NCI-H2029 (cell line): Measurements from ENCODE around the gene STAT6.

Source experiments
- DNase-seq: peaks from one replicate; lab custom pipeline; 2025; lab: John Stamatoyannopoulos, UW

Gene STAT6

DNA sequence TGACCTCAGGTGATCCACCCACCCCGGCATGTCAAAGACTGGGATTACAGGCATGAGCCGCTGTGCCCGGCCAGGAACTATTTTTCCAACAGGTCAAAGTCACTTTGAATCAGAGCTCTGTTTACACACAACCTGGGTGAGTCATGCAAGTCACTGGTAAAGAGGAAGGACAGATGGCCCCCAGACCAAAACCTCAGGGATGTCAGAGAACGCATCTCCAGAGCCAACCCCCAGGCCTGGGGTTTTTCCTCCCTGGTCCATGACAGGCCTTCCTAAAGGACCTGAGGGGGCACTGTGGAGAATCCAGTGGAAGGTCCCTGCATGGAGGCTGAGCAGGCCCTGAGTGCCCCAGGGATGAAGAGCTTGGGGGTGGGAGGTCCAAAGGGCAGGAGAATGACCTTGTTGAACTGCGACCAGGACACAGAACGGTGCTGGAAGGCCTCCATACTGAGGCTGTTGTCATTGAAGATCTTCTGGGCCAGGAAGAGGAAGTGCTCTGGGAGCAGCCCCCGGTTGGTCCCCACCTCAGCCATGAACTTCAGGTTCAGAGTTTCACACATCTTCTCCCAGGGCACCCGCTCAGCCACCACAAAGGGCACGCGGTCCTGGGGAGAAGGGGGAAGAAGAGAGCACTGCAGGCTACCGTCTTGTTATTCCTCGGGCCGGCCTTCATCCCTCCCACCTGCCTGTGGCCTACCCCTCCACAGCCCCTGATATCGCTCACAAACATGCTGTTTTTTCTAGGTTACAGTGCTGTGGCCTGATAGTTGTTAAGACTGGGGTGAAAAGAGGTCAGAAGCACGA is 9.1 kb downstream of the STAT6 start:
- no peak for DNase-seq

DNA sequence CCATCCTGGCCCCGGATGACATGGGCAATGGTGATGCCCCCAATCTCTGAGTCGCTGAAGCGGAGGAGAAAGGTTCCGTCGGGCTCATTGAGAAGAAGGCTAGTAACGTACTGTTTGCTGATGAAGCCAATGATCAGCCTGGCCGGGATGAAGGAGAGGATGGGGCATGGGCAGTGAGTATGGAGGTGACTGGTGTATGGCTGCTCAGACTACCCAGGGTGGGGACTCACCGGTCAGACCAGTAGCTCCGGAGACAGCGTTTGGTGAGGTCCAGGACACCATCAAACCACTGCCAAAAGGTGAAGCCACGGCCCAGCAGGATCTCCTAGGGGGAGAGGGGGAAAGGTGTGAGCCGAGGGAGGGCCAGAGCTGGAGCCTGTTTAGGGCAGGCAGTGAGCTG is 11.4 kb downstream of the STAT6 start:
- no peak for DNase-seq

DNA sequence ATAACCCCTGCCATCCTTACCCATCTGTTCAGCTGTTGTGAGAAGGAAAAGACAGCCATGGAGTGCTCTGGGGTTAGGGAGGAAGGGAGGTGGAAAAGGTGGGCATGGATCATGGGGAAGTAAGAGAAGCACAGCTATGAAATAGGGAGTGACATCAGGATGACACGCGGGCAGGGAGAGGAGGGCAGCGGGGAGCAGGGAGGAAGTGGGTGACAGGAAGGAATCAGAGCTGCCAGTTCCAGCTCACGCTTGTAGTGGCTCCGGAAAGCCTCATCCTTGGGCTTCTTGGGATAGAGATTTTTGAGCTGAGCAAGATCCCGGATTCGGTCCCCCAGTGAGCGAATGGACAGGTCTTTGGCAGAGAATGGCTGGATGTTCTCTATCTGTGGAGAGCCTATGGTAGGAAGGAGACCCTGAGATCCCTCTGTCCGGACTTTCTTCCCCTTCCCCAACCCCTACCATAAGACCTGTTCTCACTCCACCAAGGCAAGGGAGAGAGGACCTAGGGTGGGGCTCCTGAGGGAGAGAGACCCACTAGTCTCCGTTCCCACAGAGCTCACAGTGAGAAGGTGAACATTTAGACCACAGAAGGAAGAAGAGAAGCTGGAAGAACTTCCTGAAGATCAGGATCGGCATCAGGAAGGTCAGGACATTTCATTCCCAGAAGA is 12.0 kb downstream of the STAT6 start:
- no peak for DNase-seq

DNA sequence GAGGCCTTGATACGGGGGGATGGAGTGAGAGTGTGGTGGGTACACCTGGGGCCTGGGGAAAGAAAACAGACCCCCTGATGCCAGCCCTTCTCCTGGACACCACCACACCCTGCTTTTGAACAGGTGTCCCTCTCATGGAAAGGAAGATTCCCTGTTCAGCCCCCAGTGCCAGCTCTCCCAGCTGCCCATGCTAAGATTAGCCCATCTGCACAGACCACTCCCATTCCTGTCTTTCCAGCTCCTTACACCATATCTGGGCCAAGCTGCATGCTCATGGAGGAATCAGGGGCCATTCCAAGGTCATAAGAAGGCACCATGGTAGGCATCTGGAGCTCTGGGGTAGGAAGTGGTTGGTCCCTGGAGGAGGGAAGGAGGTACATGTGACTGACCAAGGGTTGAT is 12.6 kb downstream of the STAT6 start:
- no peak for DNase-seq

DNA sequence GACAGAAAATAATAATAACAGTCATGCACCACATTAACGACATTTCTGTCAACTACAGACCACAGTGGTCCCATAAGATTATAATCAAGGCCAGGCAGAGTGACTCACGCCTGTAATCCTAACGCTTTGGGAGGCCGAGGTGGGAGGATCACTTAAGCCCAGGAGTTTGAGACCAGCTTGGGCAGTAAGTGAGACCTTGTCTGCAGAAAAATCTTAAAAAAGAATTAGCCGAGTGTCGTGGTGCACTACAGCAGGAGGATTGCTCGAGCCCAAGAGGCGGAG is 13.7 kb downstream of the STAT6 start:
- DNase-seq = no peak

DNA sequence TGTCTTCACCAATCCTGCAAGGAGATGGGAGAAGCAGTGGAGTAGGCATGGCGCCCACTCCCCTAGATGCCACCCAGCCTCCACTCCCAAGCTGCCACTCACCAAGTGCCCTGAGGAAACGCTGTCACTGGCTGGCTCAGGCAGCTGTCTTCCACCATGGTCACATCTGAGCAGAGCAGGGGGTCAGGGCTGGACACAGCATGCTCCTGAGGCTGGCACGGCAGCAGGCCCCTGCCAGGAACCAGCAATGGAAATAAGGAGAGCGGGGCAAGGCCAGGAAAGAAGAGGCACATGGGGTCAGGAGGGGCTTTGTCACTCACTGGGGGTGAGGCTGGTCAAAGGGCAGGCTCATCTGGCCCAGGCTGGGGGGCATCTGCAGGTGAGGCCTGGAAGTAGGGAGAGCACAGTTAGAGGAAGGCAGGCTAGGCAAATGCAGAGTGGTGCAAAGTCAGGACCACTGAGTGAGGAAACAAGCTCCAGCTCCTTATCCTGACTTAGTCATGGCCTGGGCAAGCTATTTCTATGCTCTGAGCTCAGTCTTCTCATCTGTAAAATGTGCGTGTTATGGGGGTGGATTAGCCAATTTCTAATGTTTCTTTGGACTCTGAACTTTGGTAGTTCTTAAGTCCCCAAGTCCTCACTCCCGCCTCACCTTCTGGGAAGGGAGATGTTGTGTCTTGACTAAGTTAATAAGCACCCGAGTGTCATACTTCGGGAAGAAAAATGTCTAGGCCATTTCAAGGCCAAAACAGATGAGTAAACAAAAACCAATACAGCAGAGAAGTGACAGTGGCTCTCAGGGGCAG is 14.2 kb downstream of the STAT6 start:
- DNase-seq = no peak

DNA sequence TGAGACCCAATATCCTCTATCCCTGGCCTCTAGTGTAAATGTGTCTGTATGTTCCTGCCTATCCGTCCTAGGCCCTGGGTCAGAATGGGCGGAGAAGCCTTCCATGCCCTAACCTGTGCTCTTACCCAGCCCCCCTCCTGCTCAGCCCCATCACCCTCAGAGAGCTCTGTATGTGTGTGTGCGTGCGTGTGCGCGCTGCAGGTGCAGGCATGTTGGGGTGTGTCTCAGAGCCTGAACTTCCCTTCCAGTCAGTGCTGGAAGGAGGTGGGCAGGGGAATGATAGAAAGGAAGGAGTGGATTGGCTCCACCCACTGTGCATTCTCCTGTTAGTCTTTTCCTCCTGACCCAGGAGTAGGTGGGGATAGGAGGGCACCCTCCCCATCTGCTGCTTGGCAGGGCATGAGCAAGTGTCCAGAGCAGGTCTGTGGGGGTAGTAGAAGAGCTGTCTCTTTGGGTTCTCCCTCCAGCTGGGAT is 15.0 kb downstream of the STAT6 start:
- DNase-seq = no peak

DNA sequence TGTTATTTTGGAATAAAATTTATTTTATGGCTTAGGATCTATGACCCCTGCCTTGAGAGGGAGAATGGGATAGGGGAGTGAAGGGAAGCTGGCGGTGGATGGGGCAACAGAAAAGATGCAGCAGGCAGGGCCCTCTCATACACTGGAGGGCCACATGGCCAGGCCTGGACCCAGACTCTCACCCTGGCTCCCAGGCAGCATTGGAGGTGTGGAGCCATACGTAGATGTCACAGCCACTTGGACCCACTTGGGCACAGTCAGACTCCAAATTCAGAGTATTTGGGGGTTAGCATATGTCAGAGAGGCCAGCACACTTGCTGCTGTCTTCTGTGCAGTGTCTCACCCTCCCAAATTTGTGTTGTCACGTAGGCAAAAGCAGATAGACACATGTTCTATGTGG is 15.7 kb downstream of the STAT6 start:
- no peak for DNase-seq

DNA sequence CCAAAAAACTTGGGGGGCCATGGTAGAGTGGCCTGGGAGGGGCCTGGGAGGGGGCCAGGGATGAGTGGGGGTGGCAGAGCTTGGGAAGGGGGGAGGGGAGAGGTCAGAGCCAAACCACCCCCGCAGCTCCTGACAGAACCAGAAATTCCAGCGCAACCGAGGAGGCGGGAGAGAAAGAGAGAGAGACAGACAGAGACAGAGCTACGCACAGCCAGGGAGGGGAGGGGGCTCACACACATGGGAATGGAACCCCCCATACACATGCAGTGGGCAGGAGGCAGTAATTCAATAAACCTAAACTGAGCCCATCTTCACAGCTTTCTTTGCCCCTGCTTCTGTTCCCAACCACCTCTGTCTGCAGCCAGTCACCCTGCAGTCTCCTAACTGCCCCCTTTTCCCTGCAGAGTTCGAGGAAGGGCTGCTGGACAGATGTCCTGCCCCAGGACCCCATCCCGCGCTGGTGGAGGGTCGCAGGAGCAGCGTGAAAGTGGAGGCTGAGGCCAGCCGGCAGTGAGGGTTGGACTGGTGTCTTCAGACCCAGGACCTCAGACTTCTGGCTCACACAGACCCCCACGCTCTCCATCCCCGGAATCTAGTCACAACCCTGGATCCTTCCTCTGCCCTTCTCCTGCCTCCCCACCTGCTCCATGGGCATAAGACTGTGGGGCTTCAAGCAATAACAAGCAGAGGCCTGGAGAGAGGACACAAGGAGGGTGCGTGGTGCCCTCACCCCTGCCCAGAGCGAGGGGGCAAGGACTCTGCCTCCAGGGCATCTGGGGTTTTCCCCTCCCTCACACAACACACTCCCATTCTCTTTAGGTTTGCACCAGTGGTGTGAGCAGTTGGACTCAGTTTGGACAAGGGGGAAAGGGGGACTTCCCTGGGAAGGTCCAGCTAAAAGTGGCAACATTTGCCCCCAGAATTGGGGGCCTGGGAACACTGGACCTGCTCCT is 16.7 kb downstream of the STAT6 start:
- DNase-seq = no peak

DNA sequence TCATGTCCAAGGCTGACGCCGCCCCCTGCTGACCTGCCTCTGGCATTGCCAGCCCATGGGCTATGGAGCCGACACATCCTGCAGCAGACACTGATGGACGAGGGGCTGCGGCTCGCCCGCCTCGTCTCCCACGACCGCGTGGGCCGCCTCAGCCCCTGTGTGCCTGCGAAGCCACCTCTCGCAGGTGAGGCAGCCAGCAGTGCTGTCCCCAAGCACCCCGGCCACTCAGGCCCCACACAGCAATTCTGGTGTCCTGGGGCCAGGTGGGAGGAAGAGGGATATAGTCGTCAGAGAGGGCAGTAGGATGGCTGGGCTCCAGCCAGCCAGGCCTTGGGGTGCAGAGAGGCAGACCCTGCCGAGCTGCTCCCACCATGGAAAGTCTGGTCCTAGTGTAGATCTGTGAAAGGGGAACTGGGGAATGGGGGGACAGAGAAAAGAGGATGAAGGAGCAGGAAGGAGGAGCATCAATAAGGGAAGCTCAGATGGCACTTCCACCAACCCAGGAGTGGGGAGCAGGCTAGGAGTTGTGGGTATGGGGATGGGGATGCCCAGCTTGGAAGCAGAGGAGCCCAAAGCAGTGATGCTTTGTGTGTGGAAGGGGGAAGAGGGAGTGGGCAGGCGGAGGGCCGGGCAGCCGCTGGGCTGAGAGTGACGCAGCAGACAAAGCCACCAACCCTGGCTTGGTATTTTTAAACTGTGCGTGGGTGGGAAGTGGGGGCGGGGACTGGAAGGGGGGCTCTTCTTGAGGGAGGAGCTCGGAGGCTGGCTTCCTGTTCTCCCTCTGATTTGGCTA is 17.6 kb downstream of the STAT6 start:
- no peak for DNase-seq

DNA sequence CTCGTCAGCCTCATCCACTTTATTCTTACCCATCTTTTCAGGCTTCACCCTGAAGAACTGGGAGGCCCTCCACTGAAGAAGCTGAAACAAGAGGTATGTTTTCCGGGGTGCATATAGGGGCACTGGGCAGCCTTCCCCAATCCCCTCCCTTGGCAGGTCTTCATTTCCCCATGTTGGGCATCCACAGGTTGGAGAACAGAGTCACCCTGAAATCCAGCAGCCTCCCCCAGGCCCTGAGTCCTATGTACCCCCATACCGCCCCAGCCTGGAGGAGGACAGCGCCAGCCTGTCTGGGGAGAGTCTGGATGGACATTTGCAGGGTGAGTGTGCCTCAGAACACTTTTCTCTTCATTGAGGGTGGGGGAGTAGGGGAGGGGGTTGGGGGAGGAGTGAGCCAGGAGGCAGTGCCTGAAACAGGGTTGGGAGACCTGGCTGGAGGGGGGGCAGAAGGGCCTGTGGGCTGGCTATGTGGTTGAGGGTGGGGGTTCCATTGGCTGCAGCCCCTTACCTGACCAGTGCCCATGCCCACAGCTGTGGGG is 18.2 kb downstream of the STAT6 start:
- no peak for DNase-seq

DNA sequence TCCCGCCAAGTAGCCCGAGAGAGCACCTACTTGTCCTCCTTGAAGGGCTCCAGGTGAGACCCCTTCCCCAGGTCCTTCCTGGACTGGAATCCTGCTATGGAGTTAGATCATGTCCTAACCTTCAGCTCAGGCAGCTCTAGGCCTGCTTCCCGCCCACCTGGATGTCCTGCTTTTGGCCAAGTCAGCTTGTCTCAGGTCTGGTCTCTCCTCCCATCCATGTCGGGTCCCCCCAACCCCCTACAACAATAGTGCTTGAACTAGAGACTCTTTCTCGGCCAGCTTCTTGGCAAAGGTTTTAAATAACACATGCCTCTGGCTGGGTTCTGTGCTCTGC is 18.7 kb downstream of the STAT6 start:
- DNase-seq = no peak

DNA sequence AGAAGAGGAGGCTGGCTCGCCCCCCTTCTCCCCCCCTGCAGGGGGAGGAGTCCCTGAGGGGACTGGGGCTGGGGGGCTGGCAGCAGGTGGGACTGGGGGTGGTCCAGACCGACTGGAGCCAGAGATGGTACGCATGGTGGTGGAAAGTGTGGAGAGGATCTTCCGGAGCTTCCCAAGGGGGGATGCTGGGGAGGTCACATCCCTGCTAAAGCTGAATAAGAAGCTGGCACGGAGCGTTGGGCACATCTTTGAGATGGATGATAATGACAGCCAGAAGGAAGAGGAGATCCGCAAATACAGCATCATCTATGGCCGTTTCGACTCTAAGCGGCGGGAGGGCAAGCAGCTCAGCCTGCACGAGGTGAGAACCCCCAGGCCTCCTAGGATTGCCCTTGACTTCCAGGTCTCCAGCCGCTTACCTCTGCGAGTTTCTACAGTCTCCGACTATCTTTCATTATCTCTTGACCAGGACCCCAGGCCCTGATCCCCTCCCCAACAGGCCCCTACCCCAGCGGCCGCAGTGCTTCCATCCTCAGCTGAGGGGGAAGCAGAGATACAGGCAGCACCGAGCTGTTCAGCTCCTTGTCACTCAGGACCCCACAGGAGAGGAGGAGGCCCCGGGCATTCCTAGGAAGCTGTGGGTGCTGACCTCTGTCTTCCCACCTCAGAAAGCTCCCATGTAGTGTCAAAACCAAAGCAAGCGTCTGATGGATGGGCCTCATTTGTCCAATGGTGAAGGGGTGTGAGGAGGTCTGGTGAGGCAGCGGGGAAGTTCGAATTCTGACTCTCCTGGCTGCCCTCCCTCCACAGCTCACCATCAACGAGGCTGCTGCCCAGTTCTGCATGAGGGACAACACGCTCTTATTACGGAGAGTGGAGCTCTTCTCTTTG is 19.3 kb downstream of the STAT6 start:
- DNase-seq = no peak

DNA sequence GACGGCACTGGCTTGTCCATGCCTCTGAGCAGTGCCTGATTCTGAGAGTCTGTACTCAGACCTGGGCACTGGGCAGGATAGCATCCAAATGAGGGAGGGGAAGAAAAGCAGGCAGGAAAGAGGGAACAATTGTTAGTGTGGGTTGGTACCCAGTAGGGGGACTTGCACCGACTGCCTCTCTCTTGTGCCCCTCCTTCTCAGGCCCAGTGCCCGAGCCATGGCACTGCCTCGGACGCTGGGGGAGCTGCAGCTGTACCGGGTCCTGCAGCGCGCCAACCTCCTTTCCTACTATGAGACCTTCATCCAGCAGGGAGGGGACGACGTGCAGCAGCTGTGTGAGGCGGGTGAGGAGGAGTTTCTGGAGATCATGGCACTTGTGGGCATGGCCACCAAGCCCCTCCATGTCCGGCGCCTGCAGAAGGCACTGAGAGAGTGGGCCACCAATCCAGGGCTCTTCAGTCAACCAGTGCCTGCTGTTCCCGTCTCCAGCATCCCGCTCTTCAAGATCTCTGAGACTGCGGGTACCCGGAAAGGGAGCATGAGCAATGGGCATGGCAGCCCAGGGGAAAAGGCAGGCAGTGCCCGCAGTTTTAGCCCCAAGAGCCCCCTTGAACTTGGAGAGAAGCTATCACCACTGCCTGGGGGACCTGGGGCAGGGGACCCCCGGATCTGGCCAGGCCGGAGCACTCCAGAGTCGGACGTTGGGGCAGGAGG is 20.1 kb downstream of the STAT6 start:
- no peak for DNase-seq

DNA sequence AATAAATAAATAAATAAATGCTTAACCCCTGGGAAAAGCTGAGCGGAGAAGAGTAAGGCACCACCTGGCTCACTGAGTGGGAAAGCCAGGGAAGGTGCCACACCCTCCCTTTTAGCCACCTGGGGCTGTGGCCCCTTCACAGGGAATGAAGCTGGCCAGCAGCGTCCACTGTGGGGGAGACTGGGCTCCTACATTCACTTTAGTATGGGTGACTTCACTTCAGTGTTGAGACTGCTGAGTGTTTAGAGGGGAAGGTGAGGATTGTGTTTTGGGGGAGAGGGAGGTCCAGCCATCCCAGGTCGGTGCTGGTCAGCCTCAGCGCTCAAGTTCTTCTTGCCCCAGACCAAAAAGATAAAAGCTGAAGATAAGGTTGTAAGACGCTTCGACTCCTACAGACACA is 20.7 kb downstream of the STAT6 start:
- DNase-seq = no peak

DNA sequence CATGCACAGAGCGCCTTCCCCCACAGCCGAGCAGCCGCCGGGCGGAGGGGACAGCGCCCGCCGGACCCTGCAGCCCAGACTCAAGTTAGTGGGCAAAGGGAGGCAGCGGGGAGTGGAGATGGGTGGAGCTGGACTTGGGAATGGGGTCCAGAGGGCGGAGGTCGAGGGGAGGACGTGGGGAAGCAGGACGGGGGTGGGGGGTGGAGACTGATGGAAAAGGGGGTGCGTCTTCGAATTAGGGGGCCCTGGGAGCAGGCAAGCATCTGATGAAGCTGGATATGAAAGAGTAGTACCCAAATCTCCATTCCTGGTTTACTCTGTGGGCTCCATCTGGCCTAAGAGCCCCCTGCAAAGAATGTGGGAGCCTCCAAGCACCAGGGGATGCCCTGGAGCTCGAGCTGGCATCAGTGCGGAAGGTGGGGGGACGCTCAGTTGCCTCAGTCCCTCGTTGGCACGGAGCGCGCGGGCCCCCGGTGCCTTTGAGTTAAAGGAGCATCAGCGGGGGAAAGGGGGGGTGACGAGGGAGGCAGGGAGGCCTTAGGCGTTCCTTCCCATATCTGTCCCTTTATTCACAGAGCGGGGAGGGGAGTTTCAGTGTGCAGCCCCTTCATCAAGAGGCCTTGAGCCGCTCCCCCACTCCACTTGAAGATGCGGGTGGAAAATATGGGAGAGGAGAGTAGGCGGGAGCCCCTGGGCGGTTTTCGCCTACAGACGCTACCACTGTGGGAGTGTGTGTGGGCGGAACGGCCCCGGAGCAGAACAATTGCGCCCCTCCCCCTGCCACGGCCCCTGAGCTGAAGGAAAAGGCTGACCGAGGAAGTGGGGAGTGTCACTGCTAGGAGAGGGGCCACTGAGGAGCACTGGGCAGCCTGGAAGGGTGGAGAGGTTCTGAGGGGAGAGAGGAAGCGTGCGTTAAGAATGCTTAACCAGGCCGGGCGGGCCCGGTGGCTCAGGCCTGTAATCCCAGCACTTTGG is 21.6 kb downstream of the STAT6 start:
- no peak for DNase-seq

DNA sequence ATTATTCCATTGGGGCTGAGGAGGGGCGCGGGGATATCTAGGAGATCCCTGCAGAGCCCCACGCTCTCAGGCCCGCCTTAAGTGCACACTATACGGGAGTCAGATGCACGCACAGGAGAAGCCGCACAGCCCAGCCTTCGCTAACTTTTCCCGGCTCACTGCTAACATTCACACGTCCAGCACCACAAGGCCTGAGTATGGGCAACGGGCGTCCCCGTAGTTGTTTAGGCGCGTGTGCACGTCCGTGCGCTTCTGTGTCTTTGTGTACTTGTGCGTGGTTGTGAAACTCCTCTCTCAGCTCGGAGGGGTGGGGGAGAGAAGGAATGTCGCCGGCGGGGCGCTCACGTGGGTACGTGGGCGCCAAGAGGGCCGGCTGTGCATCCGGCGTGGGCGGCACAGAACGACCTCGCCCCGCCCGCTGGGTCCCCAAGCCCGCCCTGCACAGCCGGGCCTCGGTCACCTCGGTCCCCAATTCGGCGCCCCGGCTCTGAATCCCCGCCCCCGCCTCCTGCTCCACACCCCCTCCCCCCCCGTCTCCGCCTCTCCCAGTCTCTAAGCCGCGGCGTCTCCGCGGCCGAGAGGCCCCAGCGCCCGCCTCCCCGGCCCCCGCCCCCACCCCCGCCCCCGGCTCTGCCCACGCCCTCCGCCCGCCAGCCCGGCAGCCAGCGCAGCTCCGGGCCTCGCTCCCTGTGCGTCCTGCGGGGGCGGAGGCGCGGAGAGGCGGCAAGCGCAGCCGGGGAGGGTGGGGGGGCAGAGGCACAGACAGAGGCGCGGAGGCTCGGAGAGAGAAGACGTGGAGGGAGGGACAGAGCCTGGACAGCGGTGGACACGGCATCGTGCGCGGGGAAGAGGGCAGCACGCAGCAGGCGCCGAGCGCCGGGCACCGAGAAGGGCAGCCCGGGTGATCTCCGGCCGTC is 22.6 kb downstream of the STAT6 start, which contains the start of gene NAB2:
Gene NAB2 (plus strand): TSS at position 761 of the 917 bp plus-strand sequence. CDS start 158 bp downstream, outside the sequence.
- DNase-seq = peak; percentile 56
